ENCODE data around the gene MYRF. TPM values are rescaled to one million over a fixed set of nuclear protein-coding genes. Genes with fewer than 3 reads are reported as not detected.

MYRF gene
- total RNA-seq, 3 donors from 2014 or later (not counting 1 experiment from before 2014, with no cell fraction given) = 4.9 to 15.3 (median 7.3) TPM

DNA sequence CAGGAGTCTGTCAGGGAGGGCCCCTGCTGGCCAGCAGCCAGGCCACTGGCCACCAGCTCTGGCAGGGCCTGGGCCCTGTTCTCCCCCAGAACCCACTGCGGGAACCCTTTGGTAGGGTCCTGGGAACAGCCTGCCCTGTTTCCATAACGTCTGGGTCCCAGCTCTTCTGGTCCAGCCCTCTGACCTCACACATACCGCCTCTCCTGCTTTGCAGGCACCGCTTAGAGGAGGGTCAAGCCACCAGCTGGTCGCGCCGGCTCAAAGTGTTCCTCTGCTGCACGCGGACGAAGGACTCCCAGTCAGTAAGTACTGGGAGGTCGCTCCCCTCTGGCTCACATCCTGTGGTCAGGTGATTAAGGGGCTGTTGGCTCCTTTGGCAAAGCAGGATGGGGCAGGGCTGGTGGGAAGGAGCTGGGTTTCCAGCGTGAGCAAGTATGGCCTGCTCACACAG lies 26.6 kb upstream of the MYRF start:
- H3K36me3 Mint-ChIP-seq = no peaks in the 10 kb centered on the region
- Histone ChIP-seq H3K4me1 (ENCODE audit: control insufficient read depth, insufficient read depth, low read length) (no peaks in the 10 kb centered on the region), H3K9me3 (ENCODE audit: control insufficient read depth, insufficient read depth, low read length) (no peaks in the 10 kb centered on the region), H3K4me3 (ENCODE audit: low read length) (no peak overlapping the region), H3K27ac (ENCODE audit: low read length) (no peak overlapping the region), H3K36me3 (ENCODE audit: control insufficient read depth, insufficient read depth, low read length) (no peaks in the 10 kb centered on the region), H3K27me3 (ENCODE audit: control insufficient read depth, insufficient read depth, low read length) (no peaks in the 10 kb centered on the region)
- no peak for ATAC-seq
- TF ChIP-seq, protein P1, sequence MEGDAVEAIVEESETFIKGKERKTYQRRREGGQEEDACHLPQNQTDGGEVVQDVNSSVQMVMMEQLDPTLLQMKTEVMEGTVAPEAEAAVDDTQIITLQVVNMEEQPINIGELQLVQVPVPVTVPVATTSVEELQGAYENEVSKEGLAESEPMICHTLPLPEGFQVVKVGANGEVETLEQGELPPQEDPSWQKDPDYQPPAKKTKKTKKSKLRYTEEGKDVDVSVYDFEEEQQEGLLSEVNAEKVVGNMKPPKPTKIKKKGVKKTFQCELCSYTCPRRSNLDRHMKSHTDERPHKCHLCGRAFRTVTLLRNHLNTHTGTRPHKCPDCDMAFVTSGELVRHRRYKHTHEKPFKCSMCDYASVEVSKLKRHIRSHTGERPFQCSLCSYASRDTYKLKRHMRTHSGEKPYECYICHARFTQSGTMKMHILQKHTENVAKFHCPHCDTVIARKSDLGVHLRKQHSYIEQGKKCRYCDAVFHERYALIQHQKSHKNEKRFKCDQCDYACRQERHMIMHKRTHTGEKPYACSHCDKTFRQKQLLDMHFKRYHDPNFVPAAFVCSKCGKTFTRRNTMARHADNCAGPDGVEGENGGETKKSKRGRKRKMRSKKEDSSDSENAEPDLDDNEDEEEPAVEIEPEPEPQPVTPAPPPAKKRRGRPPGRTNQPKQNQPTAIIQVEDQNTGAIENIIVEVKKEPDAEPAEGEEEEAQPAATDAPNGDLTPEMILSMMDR (IDR thresholded peaks at IDR 0.05) = no peak
- H3K27ac Mint-ChIP-seq = no peak overlapping the region
- peaks cover 0 to 4% of the 10 kb centered on the region in 2 donors for H3K27me3 Mint-ChIP-seq (ENCODE audit: low read depth in 2 of 2)
- intact Hi-C loops (cut with micrococcal nuclease) = no loop called here
- H3K9me3 Mint-ChIP-seq = no peaks in the 10 kb centered on the region
- peaks cover 10 to 14% of the 10 kb centered on the region in 2 donors for H3K4me1 Mint-ChIP-seq
- H3K4me3 Mint-ChIP-seq = no peak overlapping the region
- DNase-seq = no peak
- WGBS (ENCODE audit: insufficient coverage) = 90% methylated on average over 12 of the region's 12 CpGs

GRCh38 chr11:61726775-61727174 lies 25.7 kb upstream of the MYRF start:
- no peak overlapping the region for H3K4me3 ChIP-seq (ENCODE audit: low read length)
- H3K4me1 Mint-ChIP-seq = peaks cover 4 to 9% of the 10 kb centered on the region in 2 donors
- WGBS (ENCODE audit: insufficient coverage) = 88% methylated on average over 13 of the region's 13 CpGs
- peaks cover 0 to 4% of the 10 kb centered on the region in 2 donors for H3K27me3 Mint-ChIP-seq (ENCODE audit: low read depth in 2 of 2)
- no peak overlapping the region for H3K4me3 Mint-ChIP-seq
- no peaks in the 10 kb centered on the region for H3K36me3 ChIP-seq (ENCODE audit: control insufficient read depth, insufficient read depth, low read length)
- no peak overlapping the region for H3K27ac Mint-ChIP-seq
- intact Hi-C loops (cut with micrococcal nuclease) = no loop called here
- no peaks in the 10 kb centered on the region for H3K4me1 ChIP-seq (ENCODE audit: control insufficient read depth, insufficient read depth, low read length)
- TF ChIP-seq, protein P1 (IDR thresholded peaks at IDR 0.05) = no peak
- DNase-seq (no peak), ATAC-seq (no peak)
- H3K36me3 Mint-ChIP-seq = no peaks in the 10 kb centered on the region
- no peak overlapping the region for H3K27ac ChIP-seq (ENCODE audit: low read length)
- no peaks in the 10 kb centered on the region for H3K9me3 Mint-ChIP-seq
- no peaks in the 10 kb centered on the region for H3K27me3 ChIP-seq (ENCODE audit: control insufficient read depth, insufficient read depth, low read length)
- no peaks in the 10 kb centered on the region for H3K9me3 ChIP-seq (ENCODE audit: control insufficient read depth, insufficient read depth, low read length)

DNA sequence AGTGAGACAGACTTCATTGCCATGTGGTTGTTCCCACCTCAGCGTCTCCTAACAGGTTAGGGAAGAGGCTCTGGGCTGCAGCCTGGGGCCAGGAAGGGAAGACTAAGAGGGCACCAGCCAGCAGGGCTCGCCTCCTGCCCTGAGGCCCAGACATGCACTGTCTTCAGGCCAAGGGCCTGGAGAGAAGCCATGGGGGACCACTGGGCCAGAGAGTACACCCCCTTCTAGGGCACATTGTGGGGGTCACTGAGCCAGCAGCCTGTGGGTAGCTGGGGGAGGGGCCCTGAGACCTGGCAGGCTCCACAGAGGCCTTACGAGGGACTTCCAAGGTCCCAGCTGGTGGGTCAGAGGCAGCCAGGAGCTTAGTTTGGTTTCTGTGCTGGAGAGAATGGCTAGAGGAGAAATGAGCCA lies 25.0 kb upstream of the MYRF start:
- WGBS (ENCODE audit: insufficient coverage) = 91% methylated on average over 3 of the region's 3 CpGs
- no peaks in the 10 kb centered on the region for H3K9me3 ChIP-seq (ENCODE audit: control insufficient read depth, insufficient read depth, low read length)
- ATAC-seq (no peak), DNase-seq (no peak)
- no peak overlapping the region for H3K27ac ChIP-seq (ENCODE audit: low read length)
- Mint-ChIP-seq H3K9me3 (no peaks in the 10 kb centered on the region), H3K36me3 (no peaks in the 10 kb centered on the region), H3K27me3 (ENCODE audit: low read depth in 2 of 2) (peaks cover 0 to 4% of the 10 kb centered on the region in 2 donors), H3K27ac (no peak overlapping the region), H3K4me1 (peaks cover 0 to 4% of the 10 kb centered on the region in 2 donors), H3K4me3 (no peak overlapping the region)
- H3K4me3 ChIP-seq (ENCODE audit: low read length) = no peak overlapping the region
- intact Hi-C loops (cut with micrococcal nuclease) = no loop called here
- no peaks in the 10 kb centered on the region for H3K4me1 ChIP-seq (ENCODE audit: control insufficient read depth, insufficient read depth, low read length)
- no peaks in the 10 kb centered on the region for H3K27me3 ChIP-seq (ENCODE audit: control insufficient read depth, insufficient read depth, low read length)
- TF ChIP-seq, protein P1 (IDR thresholded peaks at IDR 0.05) = no peak
- no peaks in the 10 kb centered on the region for H3K36me3 ChIP-seq (ENCODE audit: control insufficient read depth, insufficient read depth, low read length)
